HG03378 (cell line): ENCODE data around the gene LUC7L.
"Not testable (repeated sequence)": the region's sequence is repeated elsewhere in the genome, so short reads cannot be mapped to it uniquely, and the experiment has no call there.

Experiments used
- ATAC-seq: cut with Tn5 transposase; IDR thresholded peaks from one replicate; pipeline ENCODE4 v1.9.1; 2021; ENCODE audit warnings: mild to moderate bottlenecking, moderate library complexity; ENCODE audit not compliant: unreplicated experiment

Gene LUC7L

DNA sequence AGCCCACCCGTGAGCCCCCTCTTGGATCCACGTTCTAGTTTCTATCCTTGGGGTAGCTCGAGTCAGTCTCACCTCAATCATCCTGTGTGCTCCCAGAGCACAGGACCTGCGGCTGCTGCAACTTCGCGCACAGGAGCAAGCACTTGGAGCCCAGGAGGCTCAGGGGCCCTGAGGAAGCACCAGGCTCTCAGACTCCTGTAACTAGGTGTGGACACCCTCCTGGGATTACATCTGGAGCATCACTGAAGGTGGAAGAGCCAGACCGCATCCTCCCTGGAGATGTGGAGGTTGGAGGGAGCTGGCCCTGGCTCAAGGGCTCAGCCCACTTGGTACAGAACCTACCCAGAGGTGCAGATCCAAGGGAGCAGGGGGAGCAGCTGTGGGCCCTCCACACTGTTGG is 46.2 kb downstream of the LUC7L start:
- ATAC-seq, result no peak

DNA sequence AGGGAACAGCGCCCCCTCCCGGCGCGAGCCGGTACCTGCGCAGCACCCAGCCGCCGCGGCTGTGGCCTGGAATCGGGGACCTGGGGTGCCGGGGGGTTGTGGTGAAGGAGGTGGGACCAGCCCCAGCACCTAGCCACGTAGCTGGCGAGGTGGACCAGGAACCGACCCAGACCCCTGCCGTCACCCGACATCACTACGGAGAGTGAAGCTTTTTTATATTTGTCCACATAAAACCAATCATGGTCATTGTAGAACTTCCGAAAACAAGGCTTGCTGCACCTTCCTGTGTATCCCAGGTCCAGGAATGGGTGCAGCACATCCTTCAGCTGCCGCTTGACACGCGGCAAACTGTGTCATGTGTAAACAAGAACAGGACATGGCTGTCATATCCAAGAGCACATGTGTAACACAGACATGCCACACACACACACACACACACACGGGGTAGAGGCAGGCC is 47.7 kb downstream of the LUC7L start:
- ATAC-seq, result no peak

DNA sequence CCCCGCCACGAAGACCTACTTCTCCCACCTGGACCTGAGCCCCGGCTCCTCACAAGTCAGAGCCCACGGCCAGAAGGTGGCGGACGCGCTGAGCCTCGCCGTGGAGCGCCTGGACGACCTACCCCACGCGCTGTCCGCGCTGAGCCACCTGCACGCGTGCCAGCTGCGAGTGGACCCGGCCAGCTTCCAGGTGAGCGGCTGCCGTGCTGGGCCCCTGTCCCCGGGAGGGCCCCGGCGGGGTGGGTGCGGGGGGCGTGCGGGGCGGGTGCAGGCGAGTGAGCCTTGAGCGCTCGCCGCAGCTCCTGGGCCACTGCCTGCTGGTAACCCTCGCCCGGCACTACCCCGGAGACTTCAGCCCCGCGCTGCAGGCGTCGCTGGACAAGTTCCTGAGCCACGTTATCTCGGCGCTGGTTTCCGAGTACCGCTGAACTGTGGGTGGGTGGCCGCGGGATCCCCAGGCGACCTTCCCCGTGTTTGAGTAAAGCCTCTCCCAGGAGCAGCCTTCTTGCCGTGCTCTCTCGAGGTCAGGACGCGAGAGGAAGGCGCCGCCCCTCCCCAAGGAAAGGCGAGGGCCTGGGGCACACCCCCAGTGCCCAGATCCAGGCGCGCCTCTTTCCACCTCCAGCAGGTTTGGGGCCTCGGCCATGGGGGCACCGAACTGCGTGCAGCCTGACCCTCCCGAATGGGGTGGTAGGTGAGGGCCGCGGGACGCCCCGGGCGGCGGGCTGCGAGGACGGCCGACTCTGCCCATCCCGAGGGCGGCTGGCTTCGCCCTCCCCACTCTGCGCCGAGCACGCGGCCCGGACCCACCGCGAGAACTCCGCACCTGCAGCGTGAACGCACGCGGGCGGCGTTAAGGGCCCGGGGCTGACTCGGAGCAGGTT is 48.3 kb downstream of the LUC7L start:
- no peak for ATAC-seq

DNA sequence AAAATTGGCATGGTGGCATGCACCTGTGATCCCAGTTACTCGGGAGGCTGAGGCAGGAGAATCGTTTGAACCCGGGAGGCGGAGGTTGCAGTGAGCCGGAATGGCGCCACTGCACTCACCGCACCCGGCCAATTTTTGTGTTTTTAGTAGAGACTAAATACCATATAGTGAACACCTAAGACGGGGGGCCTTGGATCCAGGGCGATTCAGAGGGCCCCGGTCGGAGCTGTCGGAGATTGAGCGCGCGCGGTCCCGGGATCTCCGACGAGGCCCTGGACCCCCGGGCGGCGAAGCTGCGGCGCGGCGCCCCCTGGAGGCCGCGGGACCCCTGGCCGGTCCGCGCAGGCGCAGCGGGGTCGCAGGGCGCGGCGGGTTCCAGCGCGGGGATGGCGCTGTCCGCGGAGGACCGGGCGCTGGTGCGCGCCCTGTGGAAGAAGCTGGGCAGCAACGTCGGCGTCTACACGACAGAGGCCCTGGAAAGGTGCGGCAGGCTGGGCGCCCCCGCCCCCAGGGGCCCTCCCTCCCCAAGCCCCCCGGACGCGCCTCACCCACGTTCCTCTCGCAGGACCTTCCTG is 49.1 kb downstream of the LUC7L start, which contains the start of gene HBQ1:
TSS of gene HBQ1 (plus strand) at position 359 of the 575 bp plus-strand sequence. CDS start at position 387, 28 bp downstream.
- no peak for ATAC-seq

DNA sequence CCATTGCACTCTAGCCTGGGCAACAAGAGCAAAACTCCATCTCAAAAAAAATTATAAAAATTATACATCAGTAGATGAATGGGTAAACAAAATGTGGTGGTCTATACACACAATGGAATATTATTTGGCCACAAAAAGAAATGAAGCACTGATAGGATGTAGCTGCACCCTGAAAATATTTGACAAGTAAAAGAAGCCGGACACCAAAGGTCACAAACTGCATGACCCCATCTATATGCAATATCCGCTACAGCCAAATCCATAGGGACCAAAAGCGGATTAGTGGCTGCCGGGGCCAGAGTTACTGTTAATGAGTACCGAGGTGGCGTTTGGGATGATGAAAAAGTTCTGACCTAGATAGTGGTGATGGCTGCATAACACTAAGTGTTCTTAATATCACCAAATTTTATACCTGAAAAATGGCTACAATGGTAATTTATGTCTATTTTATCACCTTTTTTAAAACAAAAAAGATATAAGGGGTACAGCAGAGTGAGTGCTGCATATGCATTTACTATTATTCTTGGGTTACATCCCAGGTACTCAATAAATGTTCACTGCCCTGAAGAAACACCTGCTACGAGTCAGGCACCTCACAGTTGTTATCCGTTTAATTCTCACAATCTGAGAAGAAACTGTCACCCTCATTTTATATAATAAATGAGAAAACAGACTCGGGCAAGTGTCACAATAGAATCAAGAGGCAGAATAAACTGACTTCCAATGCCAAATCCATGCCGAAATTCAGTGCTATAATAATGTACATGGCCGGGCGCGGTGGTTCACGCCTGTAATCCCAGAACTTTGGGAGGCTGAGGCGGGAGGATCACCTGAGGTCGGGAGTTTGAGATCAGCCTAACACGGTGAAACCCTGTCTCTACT is 49.8 kb downstream of the LUC7L start:
- no peak for ATAC-seq

DNA sequence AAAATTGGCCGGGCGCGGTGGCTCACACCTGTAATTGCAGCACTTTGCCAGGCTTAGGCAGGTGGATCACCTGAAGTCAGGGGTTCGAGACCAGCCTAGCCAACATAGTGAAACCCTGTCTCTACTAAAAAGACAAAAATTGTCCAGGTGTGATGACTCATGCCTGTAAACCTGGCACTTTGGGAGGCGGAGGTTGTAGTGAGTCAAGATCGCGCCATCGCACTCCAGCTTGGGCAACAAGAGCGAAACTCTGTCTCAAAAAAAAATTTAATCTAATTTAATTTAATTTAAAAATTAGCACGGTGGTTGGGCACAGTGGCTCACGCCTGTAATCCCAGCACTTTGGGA is 50.6 kb downstream of the LUC7L start:
- ATAC-seq, result no peak

DNA sequence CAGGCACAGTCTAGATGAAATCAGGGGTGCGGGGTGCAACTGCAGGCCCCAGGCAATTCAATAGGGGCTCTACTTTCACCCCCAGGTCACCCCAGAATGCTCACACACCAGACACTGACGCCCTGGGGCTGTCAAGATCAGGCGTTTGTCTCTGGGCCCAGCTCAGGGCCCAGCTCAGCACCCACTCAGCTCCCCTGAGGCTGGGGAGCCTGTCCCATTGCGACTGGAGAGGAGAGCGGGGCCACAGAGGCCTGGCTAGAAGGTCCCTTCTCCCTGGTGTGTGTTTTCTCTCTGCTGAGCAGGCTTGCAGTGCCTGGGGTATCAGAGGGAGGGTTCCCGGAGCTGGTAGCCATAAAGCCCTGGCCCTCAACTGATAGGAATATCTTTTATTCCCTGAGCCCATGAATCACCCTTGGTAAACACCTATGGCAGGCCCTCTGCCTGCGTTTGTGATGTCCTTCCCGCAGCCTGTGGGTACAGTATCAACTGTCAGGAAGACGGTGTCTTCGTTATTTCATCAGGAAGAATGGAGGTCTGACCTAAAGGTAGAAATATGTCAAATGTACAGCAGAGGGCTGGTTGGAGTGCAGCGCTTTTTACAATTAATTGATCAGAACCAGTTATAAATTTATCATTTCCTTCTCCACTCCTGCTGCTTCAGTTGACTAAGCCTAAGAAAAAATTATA is 51.1 kb downstream of the LUC7L start:
- ATAC-seq, result no peak

DNA sequence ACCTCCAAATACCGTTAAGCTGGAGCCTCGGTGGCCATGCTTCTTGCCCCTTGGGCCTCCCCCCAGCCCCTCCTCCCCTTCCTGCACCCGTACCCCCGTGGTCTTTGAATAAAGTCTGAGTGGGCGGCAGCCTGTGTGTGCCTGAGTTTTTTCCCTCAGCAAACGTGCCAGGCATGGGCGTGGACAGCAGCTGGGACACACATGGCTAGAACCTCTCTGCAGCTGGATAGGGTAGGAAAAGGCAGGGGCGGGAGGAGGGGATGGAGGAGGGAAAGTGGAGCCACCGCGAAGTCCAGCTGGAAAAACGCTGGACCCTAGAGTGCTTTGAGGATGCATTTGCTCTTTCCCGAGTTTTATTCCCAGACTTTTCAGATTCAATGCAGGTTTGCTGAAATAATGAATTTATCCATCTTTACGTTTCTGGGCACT is 51.8 kb downstream of the LUC7L start:
- ATAC-seq, result no peak

DNA sequence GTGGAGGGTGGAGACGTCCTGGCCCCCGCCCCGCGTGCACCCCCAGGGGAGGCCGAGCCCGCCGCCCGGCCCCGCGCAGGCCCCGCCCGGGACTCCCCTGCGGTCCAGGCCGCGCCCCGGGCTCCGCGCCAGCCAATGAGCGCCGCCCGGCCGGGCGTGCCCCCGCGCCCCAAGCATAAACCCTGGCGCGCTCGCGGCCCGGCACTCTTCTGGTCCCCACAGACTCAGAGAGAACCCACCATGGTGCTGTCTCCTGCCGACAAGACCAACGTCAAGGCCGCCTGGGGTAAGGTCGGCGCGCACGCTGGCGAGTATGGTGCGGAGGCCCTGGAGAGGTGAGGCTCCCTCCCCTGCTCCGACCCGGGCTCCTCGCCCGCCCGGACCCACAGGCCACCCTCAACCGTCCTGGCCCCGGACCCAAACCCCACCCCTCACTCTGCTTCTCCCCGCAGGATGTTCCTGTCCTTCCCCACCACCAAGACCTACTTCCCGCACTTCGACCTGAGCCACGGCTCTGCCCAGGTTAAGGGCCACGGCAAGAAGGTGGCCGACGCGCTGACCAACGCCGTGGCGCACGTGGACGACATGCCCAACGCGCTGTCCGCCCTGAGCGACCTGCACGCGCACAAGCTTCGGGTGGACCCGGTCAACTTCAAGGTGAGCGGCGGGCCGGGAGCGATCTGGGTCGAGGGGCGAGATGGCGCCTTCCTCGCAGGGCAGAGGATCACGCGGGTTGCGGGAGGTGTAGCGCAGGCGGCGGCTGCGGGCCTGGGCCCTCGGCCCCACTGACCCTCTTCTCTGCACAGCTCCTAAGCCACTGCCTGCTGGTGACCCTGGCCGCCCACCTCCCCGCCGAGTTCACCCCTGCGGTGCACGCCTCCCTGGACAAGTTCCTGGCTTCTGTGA is 52.5 kb downstream of the LUC7L start, which contains the start of gene HBA1:
TSS of gene HBA1 (plus strand) at position 204 of the 906 bp plus-strand sequence. CDS start at position 241, 37 bp downstream.
- ATAC-seq, result not testable (repeated sequence)

DNA sequence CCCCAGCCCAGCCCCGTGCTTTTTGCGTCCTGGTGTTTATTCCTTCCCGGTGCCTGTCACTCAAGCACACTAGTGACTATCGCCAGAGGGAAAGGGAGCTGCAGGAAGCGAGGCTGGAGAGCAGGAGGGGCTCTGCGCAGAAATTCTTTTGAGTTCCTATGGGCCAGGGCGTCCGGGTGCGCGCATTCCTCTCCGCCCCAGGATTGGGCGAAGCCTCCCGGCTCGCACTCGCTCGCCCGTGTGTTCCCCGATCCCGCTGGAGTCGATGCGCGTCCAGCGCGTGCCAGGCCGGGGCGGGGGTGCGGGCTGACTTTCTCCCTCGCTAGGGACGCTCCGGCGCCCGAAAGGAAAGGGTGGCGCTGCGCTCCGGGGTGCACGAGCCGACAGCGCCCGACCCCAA is 53.2 kb downstream of the LUC7L start:
- not testable (repeated sequence) for ATAC-seq

DNA sequence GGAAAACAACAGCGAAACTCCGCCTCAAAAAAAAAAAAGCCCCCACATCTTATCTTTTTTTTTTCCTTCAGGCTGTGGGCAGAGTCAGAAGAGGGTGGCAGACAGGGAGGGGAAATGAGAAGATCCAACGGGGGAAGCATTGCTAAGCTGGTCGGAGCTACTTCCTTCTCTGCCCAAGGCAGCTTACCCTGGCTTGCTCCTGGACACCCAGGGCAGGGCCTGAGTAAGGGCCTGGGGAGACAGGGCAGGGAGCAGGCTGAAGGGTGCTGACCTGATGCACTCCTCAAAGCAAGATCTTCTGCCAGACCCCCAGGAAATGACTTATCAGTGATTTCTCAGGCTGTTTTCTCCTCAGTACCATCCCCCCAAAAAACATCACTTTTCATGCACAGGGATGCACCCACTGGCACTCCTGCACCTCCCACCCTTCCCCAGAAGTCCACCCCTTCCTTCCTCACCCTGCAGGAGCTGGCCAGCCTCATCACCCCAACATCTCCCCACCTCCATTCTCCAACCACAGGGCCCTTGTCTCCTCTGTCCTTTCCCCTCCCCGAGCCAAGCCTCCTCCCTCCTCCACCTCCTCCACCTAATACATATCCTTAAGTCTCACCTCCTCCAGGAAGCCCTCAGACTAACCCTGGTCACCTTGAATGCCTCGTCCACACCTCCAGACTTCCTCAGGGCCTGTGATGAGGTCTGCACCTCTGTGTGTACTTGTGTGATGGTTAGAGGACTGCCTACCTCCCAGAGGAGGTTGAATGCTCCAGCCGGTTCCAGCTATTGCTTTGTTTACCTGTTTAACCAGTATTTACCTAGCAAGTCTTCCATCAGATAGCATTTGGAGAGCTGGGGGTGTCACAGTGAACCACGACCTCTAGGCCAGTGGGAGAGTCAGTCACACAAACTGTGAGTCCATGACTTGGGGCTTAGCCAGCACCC is 54.0 kb downstream of the LUC7L start:
- no peak for ATAC-seq

DNA sequence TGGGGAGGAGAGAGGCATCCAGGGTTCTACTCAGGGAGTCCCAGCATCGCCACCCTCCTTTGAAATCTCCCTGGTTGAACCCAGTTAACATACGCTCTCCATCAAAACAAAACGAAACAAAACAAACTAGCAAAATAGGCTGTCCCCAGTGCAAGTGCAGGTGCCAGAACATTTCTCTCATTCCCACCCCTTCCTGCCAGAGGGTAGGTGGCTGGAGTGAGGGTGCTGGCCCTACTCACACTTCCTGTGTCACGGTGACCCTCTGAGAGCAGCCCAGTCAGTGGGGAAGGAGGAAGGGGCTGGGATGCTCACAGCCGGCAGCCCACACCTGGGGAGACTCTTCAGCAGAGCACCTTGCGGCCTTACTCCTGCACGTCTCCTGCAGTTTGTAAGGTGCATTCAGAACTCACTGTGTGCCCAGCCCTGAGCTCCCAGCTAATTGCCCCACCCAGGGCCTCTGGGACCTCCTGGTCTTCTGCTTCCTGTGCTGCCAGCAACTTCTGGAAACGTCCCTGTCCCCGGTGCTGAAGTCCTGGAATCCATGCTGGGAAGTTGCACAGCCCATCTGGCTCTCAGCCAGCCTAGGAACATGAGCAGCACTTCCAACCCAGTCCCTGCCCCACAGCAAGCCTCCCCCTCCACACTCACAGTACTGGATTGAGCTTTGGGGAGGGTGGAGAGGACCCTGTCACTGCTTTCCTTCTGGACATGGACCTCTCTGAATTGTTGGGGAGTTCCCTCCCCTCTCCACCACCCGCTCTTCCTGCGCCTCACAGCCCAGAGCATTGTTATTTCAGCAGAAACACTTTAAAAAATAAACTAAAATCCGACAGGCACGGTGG is 55.1 kb downstream of the LUC7L start:
- not testable (repeated sequence) for ATAC-seq

DNA sequence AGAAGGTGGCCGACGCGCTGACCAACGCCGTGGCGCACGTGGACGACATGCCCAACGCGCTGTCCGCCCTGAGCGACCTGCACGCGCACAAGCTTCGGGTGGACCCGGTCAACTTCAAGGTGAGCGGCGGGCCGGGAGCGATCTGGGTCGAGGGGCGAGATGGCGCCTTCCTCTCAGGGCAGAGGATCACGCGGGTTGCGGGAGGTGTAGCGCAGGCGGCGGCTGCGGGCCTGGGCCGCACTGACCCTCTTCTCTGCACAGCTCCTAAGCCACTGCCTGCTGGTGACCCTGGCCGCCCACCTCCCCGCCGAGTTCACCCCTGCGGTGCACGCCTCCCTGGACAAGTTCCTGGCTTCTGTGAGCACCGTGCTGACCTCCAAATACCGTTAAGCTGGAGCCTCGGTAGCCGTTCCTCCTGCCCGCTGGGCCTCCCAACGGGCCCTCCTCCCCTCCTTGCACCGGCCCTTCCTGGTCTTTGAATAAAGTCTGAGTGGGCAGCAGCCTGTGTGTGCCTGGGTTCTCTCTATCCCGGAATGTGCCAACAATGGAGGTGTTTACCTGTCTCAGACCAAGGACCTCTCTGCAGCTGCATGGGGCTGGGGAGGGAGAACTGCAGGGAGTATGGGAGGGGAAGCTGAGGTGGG is 55.9 kb downstream of the LUC7L start:
- ATAC-seq, result not testable (repeated sequence)

DNA sequence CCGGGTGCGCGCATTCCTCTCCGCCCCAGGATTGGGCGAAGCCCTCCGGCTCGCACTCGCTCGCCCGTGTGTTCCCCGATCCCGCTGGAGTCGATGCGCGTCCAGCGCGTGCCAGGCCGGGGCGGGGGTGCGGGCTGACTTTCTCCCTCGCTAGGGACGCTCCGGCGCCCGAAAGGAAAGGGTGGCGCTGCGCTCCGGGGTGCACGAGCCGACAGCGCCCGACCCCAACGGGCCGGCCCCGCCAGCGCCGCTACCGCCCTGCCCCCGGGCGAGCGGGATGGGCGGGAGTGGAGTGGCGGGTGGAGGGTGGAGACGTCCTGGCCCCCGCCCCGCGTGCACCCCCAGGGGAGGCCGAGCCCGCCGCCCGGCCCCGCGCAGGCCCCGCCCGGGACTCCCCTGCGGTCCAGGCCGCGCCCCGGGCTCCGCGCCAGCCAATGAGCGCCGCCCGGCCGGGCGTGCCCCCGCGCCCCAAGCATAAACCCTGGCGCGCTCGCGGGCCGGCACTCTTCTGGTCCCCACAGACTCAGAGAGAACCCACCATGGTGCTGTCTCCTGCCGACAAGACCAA is 56.8 kb downstream of the LUC7L start, which contains the start of gene HBA2:
TSS of gene HBA2 (plus strand) at position 503 of the 568 bp plus-strand sequence. CDS start at position 540, 37 bp downstream.
- not testable (repeated sequence) for ATAC-seq

DNA sequence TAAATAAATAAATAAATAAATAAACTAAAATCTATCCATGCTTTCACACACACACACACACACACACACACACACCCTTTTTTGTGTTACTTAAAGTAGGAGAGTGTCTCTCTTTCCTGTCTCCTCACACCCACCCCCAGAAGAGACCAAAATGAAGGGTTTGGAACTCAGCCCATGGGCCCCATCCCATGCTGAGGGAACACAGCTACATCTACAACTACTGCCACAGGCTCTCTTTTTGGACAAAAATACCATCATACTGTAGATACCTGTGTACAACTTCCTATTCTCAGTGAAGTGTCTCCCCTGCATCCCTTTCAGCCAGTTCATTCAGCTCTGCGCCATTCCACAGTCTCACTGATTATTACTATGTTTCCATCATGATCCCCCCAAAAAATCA is 58.5 kb downstream of the LUC7L start:
- ATAC-seq, result no peak

DNA sequence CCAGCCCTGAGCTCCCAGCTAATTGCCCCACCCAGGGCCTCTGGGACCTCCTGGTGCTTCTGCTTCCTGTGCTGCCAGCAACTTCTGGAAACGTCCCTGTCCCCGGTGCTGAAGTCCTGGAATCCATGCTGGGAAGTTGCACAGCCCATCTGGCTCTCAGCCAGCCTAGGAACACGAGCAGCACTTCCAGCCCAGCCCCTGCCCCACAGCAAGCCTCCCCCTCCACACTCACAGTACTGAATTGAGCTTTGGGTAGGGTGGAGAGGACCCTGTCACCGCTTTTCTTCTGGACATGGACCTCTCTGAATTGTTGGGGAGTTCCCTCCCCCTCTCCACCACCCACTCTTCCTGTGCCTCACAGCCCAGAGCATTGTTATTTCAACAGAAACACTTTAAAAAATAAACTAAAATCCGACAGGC is 59.2 kb downstream of the LUC7L start:
- not testable (repeated sequence) for ATAC-seq
